RWPE1 (cell line): ENCODE measurements around the gene HDAC3.

ENCODE experiments used
- CTCF ChIA-PET: fragments of 350-600 bp; sonication (Branson Sonifier 250); formaldehyde crosslinking; extraction: SDS; loops from one replicate; lab custom pipeline; 2021; lab: Yijun Ruan, JAX
- POLR2A ChIA-PET: fragments of 400-600 bp; formaldehyde crosslinking; extraction: SDS; loops from one replicate; lab custom pipeline; 2020; ENCODE audit warnings: antibody characterized with exemption; ENCODE audit not compliant: low non-redundant PET; lab: Yijun Ruan, JAX
- DNase-seq: peaks from one replicate; pipeline ENCODE4 v3.0.0; 2012; ENCODE audit warnings: low spot score
- H3K27ac ChIP-seq: fragments of 450-650 bp; 2 replicates; pipeline ENCODE4 v1.5.1; 2017
- TF ChIP-seq, protein P1 (sequence below): fragments of 450-650 bp; conservative IDR thresholded peaks from 2 replicates; pipeline ENCODE4 v1.5.1; 2017; ENCODE audit warnings: low read depth, mild to moderate bottlenecking

Gene HDAC3

DNA sequence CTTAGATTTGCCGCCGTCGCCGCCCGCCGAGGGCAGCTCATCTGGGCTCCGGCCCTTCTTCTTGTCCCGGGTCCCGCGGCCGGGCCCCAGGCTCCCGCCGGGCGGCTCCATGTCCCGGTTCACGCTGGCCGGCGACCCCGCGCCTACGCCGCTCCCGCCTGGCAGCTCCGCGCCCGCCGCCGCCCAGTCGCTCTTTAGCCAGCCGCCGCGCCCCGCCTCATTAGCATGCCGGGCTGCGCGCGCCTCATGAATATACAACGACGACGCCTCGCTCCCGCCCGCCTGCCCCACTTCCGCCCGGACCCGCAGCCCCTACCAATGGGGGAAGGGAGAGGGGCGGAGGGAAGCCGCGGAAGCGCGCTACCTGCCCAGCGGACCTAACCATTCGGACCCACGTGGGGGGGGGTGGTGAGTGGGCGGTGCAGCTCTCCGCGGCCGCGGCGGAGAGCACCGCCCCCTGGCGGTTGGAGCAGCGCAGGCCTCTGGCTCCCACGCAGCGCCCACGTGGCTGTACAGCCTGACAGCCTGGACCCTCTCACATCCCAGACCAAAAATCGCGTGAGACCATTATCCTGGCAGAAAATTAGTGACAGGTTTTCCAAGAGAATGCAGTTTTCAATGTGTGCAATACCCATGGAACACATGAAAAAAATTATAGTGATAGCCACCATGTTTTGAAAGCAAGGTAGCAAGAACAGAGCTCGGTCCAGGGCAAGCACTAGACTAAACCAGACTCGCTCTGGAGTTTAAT is 17.7 kb downstream of the HDAC3 start, which contains the start of gene DIAPH1:
Gene DIAPH1 (minus strand): TSS at position 197 of the 751 bp plus-strand sequence. CDS start 86 bp downstream, at position 111.
- DNase-seq = peak; percentile 99
- CTCF ChIA-PET = interaction anchor here (0.5 to 2.5 kb wide), 34 partner anchors 10 to 519 kb away, joined by 3 to 107 read pairs (median 4); partner anchors contain the start of genes HDAC3, PCDHB3, PCDHGB2 and RELL2
- POLR2A ChIA-PET = interaction anchor here (0.7 to 1.3 kb wide), 5 partner anchors 17 to 29 kb away, joined by 3 to 14 read pairs (median 4); partner anchors contain the start of genes HDAC3 and RELL2
- peak within 1 kb of the TSS; percentile 95 for H3K27ac ChIP-seq
- TF ChIP-seq, protein P1, sequence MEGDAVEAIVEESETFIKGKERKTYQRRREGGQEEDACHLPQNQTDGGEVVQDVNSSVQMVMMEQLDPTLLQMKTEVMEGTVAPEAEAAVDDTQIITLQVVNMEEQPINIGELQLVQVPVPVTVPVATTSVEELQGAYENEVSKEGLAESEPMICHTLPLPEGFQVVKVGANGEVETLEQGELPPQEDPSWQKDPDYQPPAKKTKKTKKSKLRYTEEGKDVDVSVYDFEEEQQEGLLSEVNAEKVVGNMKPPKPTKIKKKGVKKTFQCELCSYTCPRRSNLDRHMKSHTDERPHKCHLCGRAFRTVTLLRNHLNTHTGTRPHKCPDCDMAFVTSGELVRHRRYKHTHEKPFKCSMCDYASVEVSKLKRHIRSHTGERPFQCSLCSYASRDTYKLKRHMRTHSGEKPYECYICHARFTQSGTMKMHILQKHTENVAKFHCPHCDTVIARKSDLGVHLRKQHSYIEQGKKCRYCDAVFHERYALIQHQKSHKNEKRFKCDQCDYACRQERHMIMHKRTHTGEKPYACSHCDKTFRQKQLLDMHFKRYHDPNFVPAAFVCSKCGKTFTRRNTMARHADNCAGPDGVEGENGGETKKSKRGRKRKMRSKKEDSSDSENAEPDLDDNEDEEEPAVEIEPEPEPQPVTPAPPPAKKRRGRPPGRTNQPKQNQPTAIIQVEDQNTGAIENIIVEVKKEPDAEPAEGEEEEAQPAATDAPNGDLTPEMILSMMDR = peak; percentile 99

DNA sequence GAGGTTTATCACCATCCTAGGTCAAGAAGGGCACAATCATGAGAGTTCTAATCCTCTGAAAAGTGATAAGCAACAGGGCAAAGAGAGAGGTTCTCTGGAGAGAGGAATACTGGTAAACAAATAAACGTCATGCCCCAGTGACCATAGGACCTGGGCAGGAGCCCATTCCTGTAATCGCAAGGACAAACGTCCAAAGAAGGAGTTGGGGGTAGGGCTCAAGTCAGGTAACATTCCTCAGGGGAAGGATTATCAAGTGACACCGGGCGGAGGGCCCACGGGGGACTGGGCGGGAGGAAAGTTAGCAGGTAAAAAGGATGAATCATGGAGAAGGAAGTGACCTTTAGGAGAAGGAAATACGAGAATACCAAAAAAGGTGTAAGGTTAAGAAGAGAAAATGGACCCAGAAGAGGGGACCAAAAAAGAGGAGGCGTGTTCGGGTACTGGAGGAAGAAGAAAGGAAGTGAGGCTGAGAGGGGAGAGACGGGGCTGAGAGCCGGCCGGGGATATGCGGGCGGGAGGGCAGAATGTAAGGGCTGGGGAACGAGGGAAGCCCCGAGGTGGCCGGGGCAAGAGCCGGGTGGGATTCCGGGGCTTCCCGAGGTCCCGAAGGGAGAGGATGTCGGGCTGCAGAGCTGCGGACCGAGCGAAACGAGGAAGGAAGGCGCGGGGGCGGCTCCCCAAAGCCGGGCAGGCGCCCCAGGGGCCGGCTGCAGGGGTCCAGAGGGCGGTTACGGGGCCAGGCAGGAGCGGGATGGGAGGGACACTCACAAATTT is 18.4 kb downstream of the HDAC3 start:
- TF ChIP-seq, protein P1 = no peak
- ChIA-PET POLR2A (interaction anchor here (0.6 to 1.3 kb wide), 4 partner anchors 15 to 26 kb away, joined by 3 to 10 read pairs (median 4); partner anchors contain the start of genes HDAC3 and RELL2), CTCF (interaction anchor here (0.6 to 2.5 kb wide), 26 partner anchors 9 to 518 kb away, joined by 3 to 107 read pairs (median 6); partner anchors contain the start of genes HDAC3, PCDHB3, PCDHGB2 and RELL2)
- peak; percentile 92 for DNase-seq
- peak overlapping the region; percentile 95 for H3K27ac ChIP-seq

DNA sequence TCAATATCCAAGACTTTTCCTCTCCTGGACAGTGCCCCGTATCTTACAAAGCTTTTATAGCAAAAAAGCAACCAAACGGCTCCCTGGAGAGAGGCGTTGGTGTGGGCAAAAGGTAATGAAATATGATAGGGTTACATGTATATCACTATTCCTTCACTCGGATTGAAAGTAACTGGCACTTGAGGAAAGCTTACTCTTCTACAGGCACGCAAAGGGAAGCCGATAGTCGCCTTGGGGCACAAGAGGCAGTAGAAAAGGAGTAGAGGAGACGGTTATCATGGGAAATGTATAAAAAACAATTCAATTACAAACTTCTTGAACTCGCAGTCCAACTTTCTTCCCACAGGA is 19.0 kb downstream of the HDAC3 start:
- TF ChIP-seq, protein P1 = no peak
- peak overlapping the region; percentile 95 for H3K27ac ChIP-seq
- ChIA-PET POLR2A (interaction anchor here (0.6 to 0.9 kb wide), 2 partner anchors 15 to 24 kb away, joined by 3 to 4 read pairs; no protein-coding TSS in a partner anchor), CTCF (interaction anchor here (0.6 to 2.4 kb wide), 5 partner anchors 24 to 1799 kb away, joined by 3 to 23 read pairs (median 3); no protein-coding TSS in a partner anchor)
- no peak for DNase-seq

DNA sequence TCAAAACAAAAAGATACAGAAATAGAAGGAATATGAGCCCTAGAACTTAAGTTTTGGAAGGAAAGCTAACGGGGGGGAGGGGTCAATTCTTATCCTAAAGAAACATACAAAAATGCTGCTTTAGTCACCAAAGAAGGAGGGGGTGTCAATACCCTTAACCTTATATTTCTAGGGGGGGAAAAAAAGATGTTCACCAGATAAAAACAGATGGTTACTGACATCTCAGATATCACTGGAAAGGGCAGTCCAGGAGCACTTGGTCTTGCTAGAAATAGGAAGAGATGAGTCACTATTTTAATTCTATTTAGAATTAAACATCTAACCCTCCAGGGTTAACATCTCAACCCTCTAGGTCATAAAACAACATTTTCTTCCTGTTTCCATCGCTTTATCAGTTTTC is 19.5 kb downstream of the HDAC3 start:
- DNase-seq = no peak
- CTCF ChIA-PET = interaction anchor here (0.6 to 2.4 kb wide), 6 partner anchors 23 to 1800 kb away, joined by 3 to 23 read pairs (median 3); no protein-coding TSS in a partner anchor
- POLR2A ChIA-PET = interaction anchor here (0.6 to 0.9 kb wide), 2 partner anchors 14 to 24 kb away, joined by 3 to 4 read pairs; no protein-coding TSS in a partner anchor
- H3K27ac ChIP-seq = no peak overlapping the region
- TF ChIP-seq, protein P1 = no peak

DNA sequence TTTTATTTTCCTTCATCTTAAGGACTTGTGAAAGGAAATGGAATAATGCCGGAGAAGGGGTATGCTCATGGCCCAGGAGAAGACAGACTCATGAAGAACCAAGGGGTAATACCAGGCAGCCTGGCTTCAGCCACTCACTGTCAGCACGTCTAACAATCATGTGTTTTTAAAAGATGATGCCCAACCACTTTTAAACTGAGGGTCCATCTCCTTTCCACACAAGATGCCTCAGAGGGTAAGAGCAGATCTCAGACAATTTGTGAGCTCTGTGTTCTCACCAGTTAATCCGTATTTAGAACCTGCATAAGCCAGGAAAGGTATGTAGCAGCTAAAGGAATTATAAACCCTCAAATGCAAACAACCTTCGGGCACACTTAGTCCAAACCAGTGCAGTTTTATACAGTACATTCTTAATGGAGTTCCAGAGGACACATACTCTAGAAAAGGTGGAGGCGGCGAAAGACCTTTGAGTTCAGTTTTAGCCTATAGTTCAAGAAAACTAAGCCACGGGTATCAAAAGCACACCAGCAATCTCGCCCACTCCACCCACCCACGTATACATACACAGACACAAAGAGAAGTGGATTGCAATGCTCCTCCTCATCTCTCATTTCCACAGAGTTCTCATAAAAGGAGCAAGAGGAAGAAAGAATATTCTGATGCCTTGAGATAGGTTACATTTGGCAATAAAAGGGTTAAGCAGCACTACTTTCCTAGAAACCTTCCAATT is 20.5 kb downstream of the HDAC3 start:
- ChIA-PET POLR2A (no interaction called here), CTCF (interaction anchor here (0.7 to 2.4 kb wide), 2 partner anchors 24 to 51 kb away, joined by 5 to 23 read pairs; no protein-coding TSS in a partner anchor)
- H3K27ac ChIP-seq = no peak overlapping the region

More for the DNA sequence above, 20.5 kb downstream of the HDAC3 start:
- TF ChIP-seq, protein P1 = no peak
- no peak for DNase-seq
